ENCODE data around the gene RPS19. TPM values are rescaled to one million over a fixed set of nuclear protein-coding genes. Genes with fewer than 3 reads are reported as not detected.

RPS19 gene
- polyA plus RNA-seq, 2 of the 4 experiments (the other 2 are of a cell fraction) = 3,564 to 7,778 TPM

GRCh38 chr19:41883821-41884733 is 24.0 kb downstream of the RPS19 start:
- ChIA-PET CTCF (interaction anchor here (0.6 to 6.5 kb wide), 12 partner anchors 9 to 508 kb away, joined by 3 to 63 read pairs (median 4); no protein-coding TSS in a partner anchor), POLR2A (interaction anchor here (0.6 to 3.6 kb wide), 6 partner anchors 11 to 336 kb away, joined by 3 to 50 read pairs (median 12); partner anchors contain the start of genes RPS19 and ZNF526)
- FAIRE-seq (peak; percentile 99), ATAC-seq (peak; percentile 78 to 97), DNase-seq (ENCODE audit: low read depth in 1 of 2, low spot score in 1 of 2) (peak; percentile 100)
- H3K4me3 ChIP-seq = peak overlapping the region; percentile 78
- H3K9me3 ChIP-seq = no peaks in the 10 kb centered on the region
- H3K4me1 ChIP-seq = peaks cover 15% of the 10 kb centered on the region
- H3K27ac ChIP-seq = peak overlapping the region; percentile 81 to 87
- H3K4me2 ChIP-seq = peak overlapping the region; percentile 88
- 2% methylated on average over 65 of the region's 66 CpGs for WGBS (ENCODE audit: missing lambda C conversion rate)
- peak; percentile 85 for TF ChIP-seq CHD4 (IDR thresholded peaks at IDR 0.05; ENCODE audit: borderline replicate concordance)
- TF ChIP-seq NFE2L2 (conservative IDR thresholded peaks at IDR 0.05; ENCODE audit: low read length) = no peak
- no peak for TF ChIP-seq BHLHE40 (IDR thresholded peaks at IDR 0.05; ENCODE audit: low read depth, low read length)
- TF ChIP-seq HMGXB4 (CRISPR knock-in tag; IDR thresholded peaks at IDR 0.05; ENCODE audit: borderline replicate concordance) = peak; percentile 60; the same call in 1 of the 2 replicates
- TF ChIP-seq CEBPB (IDR thresholded peaks at IDR 0.05) = 0 out of 4 replicates have a peak, but pooled peaks of 1 of the 2 experiments have one; percentile 5
- TF ChIP-seq EHF (CRISPR knock-in tag; IDR thresholded peaks at IDR 0.05) = 0 out of 2 replicates have a peak, but pooled peaks have one; percentile 30
- peak; percentile 99 for TF ChIP-seq RCOR1 (IDR thresholded peaks at IDR 0.05; ENCODE audit: low read depth, low read length)
- TF ChIP-seq NR3C1 (IDR thresholded peaks at IDR 0.05) = no peak
- no peak for TF ChIP-seq JUNB (IDR thresholded peaks at IDR 0.05)
- TF ChIP-seq SMC3 (IDR thresholded peaks at IDR 0.05) = peak; percentile 49; the same call in 2 of the 3 replicates
- TF ChIP-seq, protein P1, sequence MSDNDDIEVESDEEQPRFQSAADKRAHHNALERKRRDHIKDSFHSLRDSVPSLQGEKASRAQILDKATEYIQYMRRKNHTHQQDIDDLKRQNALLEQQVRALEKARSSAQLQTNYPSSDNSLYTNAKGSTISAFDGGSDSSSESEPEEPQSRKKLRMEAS (IDR thresholded peaks at IDR 0.05) = peak; percentile 93
- TF ChIP-seq ZNF302 (CRISPR knock-in tag; IDR thresholded peaks at IDR 0.05) = no peak
- no peak for TF ChIP-seq ZFP36 (IDR thresholded peaks at IDR 0.05; ENCODE audit: borderline replicate concordance, partially characterized antibody)
- TF ChIP-seq KDM1A (IDR thresholded peaks at IDR 0.05; ENCODE audit: low read depth) = peak; percentile 99
- TF ChIP-seq RNF2 (IDR thresholded peaks at IDR 0.05; ENCODE audit: borderline replicate concordance, low read depth) = 0 out of 2 replicates have a peak, but pooled peaks have one; percentile 18
- TF ChIP-seq EHMT2 (IDR thresholded peaks at IDR 0.05; ENCODE audit: low read depth) = no peak
- TF ChIP-seq EP300 (IDR thresholded peaks at IDR 0.05) = peak in 1 of 2 experiments; percentile 53; a peak in 2 of 5 replicates
- TF ChIP-seq HOXB5 (CRISPR knock-in tag; IDR thresholded peaks at IDR 0.05) = peak; percentile 90
- TF ChIP-seq RARB (CRISPR knock-in tag; IDR thresholded peaks at IDR 0.05) = peak; percentile 56; the same call in 1 of the 2 replicates
- TF ChIP-seq, protein P2, sequence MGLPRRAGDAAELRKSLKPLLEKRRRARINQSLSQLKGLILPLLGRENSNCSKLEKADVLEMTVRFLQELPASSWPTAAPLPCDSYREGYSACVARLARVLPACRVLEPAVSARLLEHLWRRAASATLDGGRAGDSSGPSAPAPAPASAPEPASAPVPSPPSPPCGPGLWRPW (IDR thresholded peaks at IDR 0.05) = no peak
- TF ChIP-seq CBX8 (IDR thresholded peaks at IDR 0.05) = no peak
- TF ChIP-seq POLR2A (IDR thresholded peaks at IDR 0.05; ENCODE audit: low read length) = peak; percentile 73
- no peak for TF ChIP-seq KDM5A (IDR thresholded peaks at IDR 0.05)
- no peak for TF ChIP-seq NPAS2 (CRISPR knock-in tag; IDR thresholded peaks at IDR 0.05; ENCODE audit: borderline replicate concordance)
- no peak; the same call in 1 of the 2 replicates for TF ChIP-seq ESRRA (IDR thresholded peaks at IDR 0.05; ENCODE audit: borderline replicate concordance, low read length)
- TF ChIP-seq, protein P3, sequence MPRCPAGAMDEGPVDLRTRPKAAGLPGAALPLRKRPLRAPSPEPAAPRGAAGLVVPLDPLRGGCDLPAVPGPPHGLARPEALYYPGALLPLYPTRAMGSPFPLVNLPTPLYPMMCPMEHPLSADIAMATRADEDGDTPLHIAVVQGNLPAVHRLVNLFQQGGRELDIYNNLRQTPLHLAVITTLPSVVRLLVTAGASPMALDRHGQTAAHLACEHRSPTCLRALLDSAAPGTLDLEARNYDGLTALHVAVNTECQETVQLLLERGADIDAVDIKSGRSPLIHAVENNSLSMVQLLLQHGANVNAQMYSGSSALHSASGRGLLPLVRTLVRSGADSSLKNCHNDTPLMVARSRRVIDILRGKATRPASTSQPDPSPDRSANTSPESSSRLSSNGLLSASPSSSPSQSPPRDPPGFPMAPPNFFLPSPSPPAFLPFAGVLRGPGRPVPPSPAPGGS (IDR thresholded peaks at IDR 0.05) = peak; percentile 92
- peak; percentile 68 for TF ChIP-seq GATA3 (IDR thresholded peaks at IDR 0.05; ENCODE audit: borderline replicate concordance)
- TF ChIP-seq TP53 (CRISPR knock-in tag; IDR thresholded peaks at IDR 0.05) = peak; percentile 48; the same call in 1 of the 2 replicates
- TF ChIP-seq PBX3 (IDR thresholded peaks at IDR 0.05) = peak; percentile 88
- no peak for TF ChIP-seq SREBF2 (IDR thresholded peaks at IDR 0.05)
- TF ChIP-seq, protein P4, sequence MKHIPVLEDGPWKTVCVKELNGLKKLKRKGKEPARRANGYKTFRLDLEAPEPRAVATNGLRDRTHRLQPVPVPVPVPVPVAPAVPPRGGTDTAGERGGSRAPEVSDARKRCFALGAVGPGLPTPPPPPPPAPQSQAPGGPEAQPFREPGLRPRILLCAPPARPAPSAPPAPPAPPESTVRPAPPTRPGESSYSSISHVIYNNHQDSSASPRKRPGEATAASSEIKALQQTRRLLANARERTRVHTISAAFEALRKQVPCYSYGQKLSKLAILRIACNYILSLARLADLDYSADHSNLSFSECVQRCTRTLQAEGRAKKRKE (CRISPR knock-in tag; IDR thresholded peaks at IDR 0.05; ENCODE audit: low read depth) = peak; percentile 74; the same call in 1 of the 2 replicates
- TF ChIP-seq MAZ (IDR thresholded peaks at IDR 0.05; ENCODE audit: borderline replicate concordance, low read depth, low read length) = peak; percentile 99
- TF ChIP-seq HEYL (CRISPR knock-in tag; IDR thresholded peaks at IDR 0.05) = no peak
- peak; percentile 96 to 100 for TF ChIP-seq JUN (IDR thresholded peaks at IDR 0.05)
